ENCODE data around the gene EIF3L. TPM values are rescaled to one million over a fixed set of nuclear protein-coding genes. Genes with fewer than 3 reads are reported as not detected.
"Not testable (repeated sequence)": the region's sequence is repeated elsewhere in the genome, so short reads cannot be mapped to it uniquely, and the experiment has no call there.

EIF3L gene
- 100 to 1,000 TPM; 237 to 456 (median 369) TPM for total RNA-seq
- 100 to 1,000 TPM; 111 to 284 TPM for polyA plus RNA-seq
- long read RNA-seq, donor 1, transcript EIF3L-203 (13 exons, 3,220 nt): major isoform, 329 of 377 reads
- long read RNA-seq, donor 1, partial matches to known transcripts: 33 of 377 reads
- long read RNA-seq, donor 1, other reads (novel, unspliced or antisense): 14 of 377 reads
- long read RNA-seq, donor 2, transcript EIF3L-203 (13 exons, 3,220 nt): major isoform, 1,928 of 2,115 reads
- long read RNA-seq, donor 2, transcript EIF3L-212 (12 exons, 1,708 nt): minor isoform, 7 of 2,115 reads
- long read RNA-seq, donor 2, partial matches to known transcripts: 93 of 2,115 reads
- long read RNA-seq, donor 2, other reads (novel, unspliced or antisense): 86 of 2,115 reads
- long read RNA-seq, donor 3, transcript EIF3L-203 (13 exons, 3,220 nt): major isoform, 269 of 314 reads
- long read RNA-seq, donor 3, partial matches to known transcripts: 27 of 314 reads
- long read RNA-seq, donor 3, other reads (novel, unspliced or antisense): 16 of 314 reads

GRCh38 chr22:37849089-37849751 lies at the start of gene EIF3L:
TSS of gene EIF3L (plus strand) at chr22:37849419. CDS start at chr22:37849450, 31 bp downstream.
- 0 to 1% (median 1%) methylated on average over 30 to 49 of the region's 49 CpGs for WGBS, 4 donors
- intact Hi-C loops (cut with DNase I): no loop called here
- TF ChIP-seq CTCF (IDR thresholded peaks at IDR 0.05): no peak
- TF ChIP-seq POLR2A (IDR thresholded peaks at IDR 0.05): peak; percentile 27 to 84
- H3K4me1 ChIP-seq: peaks cover 0 to 37% (median 22%) of the 10 kb centered on the region in 12 donors
- peaks cover 0 to 38% (median 33%) of the 10 kb centered on the region in 9 donors for H3K36me3 ChIP-seq
- peak within 1 kb of the TSS; percentile 63 to 96 (median 84) for H3K27ac ChIP-seq
- no peaks in the 10 kb centered on the region for H3K27me3 ChIP-seq
- ATAC-seq (peak; percentile 82 to 92 (median 92)), DNase-seq (peak; percentile 92 to 94 (median 92))
- H3K4me3 ChIP-seq: peak within 1 kb of the TSS; percentile 62 to 98 (median 80)
- H3K9me3 ChIP-seq: peaks cover 0 to 6% (median 0%) of the 10 kb centered on the region in 12 donors

- DNase-seq, H3K9me3 ChIP-seq, H3K4me3 ChIP-seq, H3K27ac ChIP-seq, H3K27me3 ChIP-seq, ATAC-seq, H3K36me3 ChIP-seq: not testable (repeated sequence)
- intact Hi-C loops (cut with DNase I): loop anchor here in 6 of 10 donors (5.0 to 10.0 kb wide), 5 partner anchors 45 to 155 kb away; partner anchors contain the start of genes NOL12 (in 2 of the 6) and TRIOBP (in 2 of the 6)
- H3K4me1 ChIP-seq: peaks cover 0 to 25% (median 9%) of the 10 kb centered on the region in 12 donors
- WGBS, 4 donors: 74 to 87% (median 80%) methylated on average over 9 of the region's 9 CpGs
These were observed 49.2 kb upstream of the EIF3L start for GRCh38 chr22:37799979-37800378.

GRCh38 chr22:37801946-37802309 lies 47.3 kb upstream of the EIF3L start:
- WGBS, 4 donors: 7 to 8% (median 8%) methylated on average over 13 of the region's 13 CpGs
- Histone ChIP-seq H3K36me3 (no peaks in the 10 kb centered on the region), H3K4me3 (peak overlapping the region; percentile 54 to 83 (median 66)), H3K4me1 (peaks cover 0 to 42% (median 19%) of the 10 kb centered on the region in 12 donors), H3K9me3 (no peaks in the 10 kb centered on the region), H3K27ac (peak overlapping the region in 4 of 12 donors; percentile 40 to 69 (median 52)), H3K27me3 (peaks cover 0 to 2% (median 0%) of the 10 kb centered on the region in 9 donors)
- intact Hi-C loops (cut with DNase I): loop anchor here in 3 of 10 donors (2.0 to 10.0 kb wide), 3 partner anchors 47 to 53 kb away; no protein-coding TSS in a partner anchor
- ATAC-seq: no peak
- TF ChIP-seq CTCF (IDR thresholded peaks at IDR 0.05) (no peak), POLR2A (IDR thresholded peaks at IDR 0.05) (no peak)
- DNase-seq: no peak

GRCh38 chr22:37802310-37803194 lies 46.7 kb upstream of the EIF3L start:
- 3 to 11% (median 4%) methylated on average over 19 to 63 of the region's 63 CpGs for WGBS, 4 donors
- peak; percentile 71 to 80 (median 73) for DNase-seq
- Histone ChIP-seq H3K9me3 (no peaks in the 10 kb centered on the region), H3K36me3 (no peaks in the 10 kb centered on the region), H3K27ac (peak overlapping the region in 7 of 12 donors; percentile 40 to 69 (median 53)), H3K4me3 (peak overlapping the region; percentile 54 to 83 (median 66)), H3K4me1 (peaks cover 0 to 43% (median 21%) of the 10 kb centered on the region in 12 donors), H3K27me3 (peaks cover 0 to 2% (median 0%) of the 10 kb centered on the region in 9 donors)
- TF ChIP-seq CTCF (IDR thresholded peaks at IDR 0.05): no peak
- intact Hi-C loops (cut with DNase I): loop anchor here in 3 of 10 donors (2.0 to 10.0 kb wide), 3 partner anchors 48 to 54 kb away; no protein-coding TSS in a partner anchor
- ATAC-seq: peak in 3 of 4 donors; percentile 16 to 29 (median 26)
